Endothelial cell of umbilical vein (primary cell): ENCODE results near the gene TUBB3. TPM values are rescaled to one million over a fixed set of nuclear protein-coding genes. Genes with fewer than 3 reads are reported as not detected.

Experiments
- BruUV-seq: library from RNA; stranded (reverse); fragments of 400-500 nt; replicated peaks from 2 replicates; lab custom pipeline; 2021; lab: Mats Ljungman, UMichigan
- CTCF ChIA-PET: fragments of 300-600, 350-600 bp; sonication (Branson Sonifier 250); formaldehyde crosslinking; loops from one replicate; lab custom pipeline; 2021; ENCODE audit warnings: antibody characterized with exemption, inconsistent platforms; lab: Charles Lee
- POLR2A ChIA-PET: fragments of 300-600, 350-600 bp; sonication (Branson Sonifier 250); formaldehyde crosslinking; loops from one replicate; lab custom pipeline; 2021; ENCODE audit warnings: antibody characterized with exemption, inconsistent platforms; lab: Charles Lee
- DNase-seq: peaks from one replicate; pipeline ENCODE4 v3.0.0-alpha.2; 2011; ENCODE audit warnings: low read depth, low spot score
- FAIRE-seq: peaks from 2 replicates; lab custom pipeline; 2011; peaks lifted over from hg19 to GRCh38; lab: Jason Lieb, UNC
- H2AFZ ChIP-seq: 2 replicates; pipeline ENCODE4 v1.6.0; 2012; ENCODE audit warnings: low read depth, low read length, control low read depth, inconsistent platforms
- H3K27ac ChIP-seq: 2 replicates; pipeline ENCODE4 v1.5.1; 2011; ENCODE audit warnings: low read depth, mild to moderate bottlenecking, control low read depth, low read length, moderate library complexity; ENCODE audit not compliant: insufficient read depth
- H3K27me3 ChIP-seq, 2 experiments: 2 replicates each; pipeline versions ENCODE4 v1.6.0 to v1.6.1; 2011; ENCODE audit warnings: low read length in 2 of 2, mixed read lengths in 1 of 2; ENCODE audit not compliant: control insufficient read depth in 2 of 2, insufficient read depth in 2 of 2
- H3K36me3 ChIP-seq, 2 experiments: 2 replicates in 1 of 2; 3 replicates in 1 of 2; pipeline ENCODE4 v1.5.1; 2011; ENCODE audit warnings: low read length in 2 of 2, mild to moderate bottlenecking in 1 of 2, moderate library complexity in 1 of 2; ENCODE audit not compliant: control insufficient read depth in 2 of 2, insufficient read depth in 2 of 2; ENCODE audit errors: extremely low read depth in 1 of 2
- H3K4me1 ChIP-seq: 3 replicates; pipeline ENCODE4 v1.5.1; 2011; ENCODE audit warnings: mild to moderate bottlenecking, low read length; ENCODE audit not compliant: control insufficient read depth, insufficient read depth; ENCODE audit errors: extremely low read depth
- H3K4me2 ChIP-seq: 2 replicates; pipeline ENCODE4 v1.6.1; 2011; ENCODE audit warnings: low read length, control low read depth, mixed read lengths; ENCODE audit not compliant: insufficient read depth
- H3K4me3 ChIP-seq, 3 experiments: fragments of 200-600 bp in 1 of 3; sonication (generic), shearing (Covaris generic) in 1 of 3; replicated peaks in 1 of 3; 2 replicates each; pipeline ENCODE4 v1.5.1; 2011 to 2016; ENCODE audit warnings: control low read depth in 3 of 3, low read length in 3 of 3, mild to moderate bottlenecking in 2 of 3, inconsistent platforms in 1 of 3, low read depth in 1 of 3, moderate library complexity in 1 of 3; ENCODE audit not compliant: insufficient read depth in 1 of 3
- H3K79me2 ChIP-seq: 2 replicates; pipeline ENCODE4 v1.6.0; 2012; ENCODE audit warnings: low read length, inconsistent platforms; ENCODE audit not compliant: control insufficient read depth, insufficient read depth
- H3K9ac ChIP-seq: replicated peaks from 2 replicates; pipeline ENCODE3; 2011; ENCODE audit warnings: low read length, control low read depth; ENCODE audit not compliant: insufficient read depth; ENCODE audit errors: extremely low read depth
- H3K9me1 ChIP-seq: replicated peaks from 3 replicates; pipeline ENCODE4 v1.6.0; 2011; ENCODE audit warnings: mild to moderate bottlenecking, low read length; ENCODE audit not compliant: control insufficient read depth, insufficient read depth; ENCODE audit errors: extremely low read depth
- H3K9me3 ChIP-seq: replicated peaks from 2 replicates; pipeline ENCODE4 v1.5.1; 2012; ENCODE audit warnings: low read length, inconsistent platforms; ENCODE audit not compliant: control insufficient read depth, insufficient read depth
- H4K20me1 ChIP-seq: replicated peaks from 2 replicates; pipeline ENCODE3; 2011; ENCODE audit warnings: mild to moderate bottlenecking, low read length; ENCODE audit not compliant: control insufficient read depth, insufficient read depth; ENCODE audit errors: extremely low read depth
- EZH2 ChIP-seq: IDR thresholded peaks from 2 replicates; pipeline ENCODE4 v1.6.1; 2012; ENCODE audit warnings: borderline replicate concordance, low read depth, mild to moderate bottlenecking, moderate library complexity, low read length, inconsistent platforms; ENCODE audit not compliant: severe bottlenecking
- FOS ChIP-seq: IDR thresholded peaks from 2 replicates; pipeline ENCODE4 v1.6.1; 2011; ENCODE audit warnings: mild to moderate bottlenecking, low read length, moderate library complexity, borderline replicate concordance; ENCODE audit not compliant: insufficient read depth
- JUN ChIP-seq: IDR thresholded peaks from 2 replicates; pipeline ENCODE4 v1.6.1; 2011; ENCODE audit warnings: borderline replicate concordance, low read depth; ENCODE audit not compliant: insufficient read length, insufficient read depth
- MYC ChIP-seq: IDR thresholded peaks from one replicate; pipeline ENCODE4 v1.6.1; 2011; ENCODE audit warnings: mild to moderate bottlenecking, low read depth, low read length
- POLR2A ChIP-seq: IDR thresholded peaks from 2 replicates; pipeline ENCODE4 v1.6.1; 2012; ENCODE audit warnings: low read depth, mild to moderate bottlenecking, control low read depth, low read length
- POLR2AphosphoS5 ChIP-seq: IDR thresholded peaks from 2 replicates; pipeline ENCODE4 v1.6.1; 2012; ENCODE audit warnings: low read depth, mild to moderate bottlenecking, control low read depth, low read length, moderate library complexity; ENCODE audit not compliant: insufficient read depth
- dilution Hi-C: fragments of 300-500 bp; cut with MboI; formaldehyde crosslinking; loops from one replicate; pipeline ENCODE4 v1.15.0; 2019; ENCODE audit warnings: low sequenced_read_pairs; ENCODE audit not compliant: extremely low pct_ligation_motif_present
- intact Hi-C: fragments of 100-400 bp; cut with micrococcal nuclease; formaldehyde crosslinking; loops from one replicate; pipeline ENCODE4 v1.10.0; 2022
- polyA plus RNA-seq, 4 experiments: library from polyadenylated mRNA; depleted of rRNA in 3 of 4; stranded (reverse) in 3 of 4; unstranded in 1 of 4; fragments of >200 nt; gene quantifications; 2 replicates each; pipeline versions ENCODE4 v1.2.1 to v1.2.3, GENCODE V29; 2011 to 2012; ENCODE audit warnings: missing spikeins in 1 of 4
- total RNA-seq: library from RNA; stranded (reverse); gene quantifications from 2 replicates; pipeline ENCODE4 v1.2.3, GENCODE V29; 2021
- TF ChIP-seq, protein P1 (sequence below), 2 donors: IDR thresholded peaks; 1 replicate in 1 of 2; 2 replicates in 1 of 2; pipeline ENCODE4 v1.5.1; 2011; ENCODE audit warnings: low read length in 2 of 2, mild to moderate bottlenecking in 2 of 2, moderate library complexity in 2 of 2, control low read depth in 1 of 2, inconsistent platforms in 1 of 2, low read depth in 1 of 2; ENCODE audit not compliant: insufficient read depth in 1 of 2; ENCODE audit errors: extremely low read depth in 1 of 2

TUBB3 gene
- total and polyA plus RNA-seq, 2 donors (not counting 3 experiments of a cell fraction or from before 2014, with no cell fraction given), result 170 to 215 TPM

- peak overlapping the region; percentile 75 to 84 (median 79) for H3K4me3 ChIP-seq
- TSS peak; percentile 68 for BruUV-seq
- no peaks in the 10 kb centered on the region for H3K27me3 ChIP-seq
- peaks cover 41% of the 10 kb centered on the region for H3K4me1 ChIP-seq
- H2AFZ ChIP-seq, result no peak overlapping the region
- dilution Hi-C loops (no loop called here), intact Hi-C loops (loop anchor here (1.0 to 5.0 kb wide), 5 partner anchors 49 to 220 kb away; partner anchors contain the start of genes FANCA, SPATA2L, TCF25 and VPS9D1)
- peaks cover 2% of the 10 kb centered on the region for H3K79me2 ChIP-seq
- H3K27ac ChIP-seq, result peak overlapping the region; percentile 99
- peak overlapping the region; percentile 97 for H3K9ac ChIP-seq
- peak; percentile 88 for TF ChIP-seq FOS
- peak; percentile 50 for TF ChIP-seq JUN
- TF ChIP-seq POLR2AphosphoS5, result peak; percentile 91
- no peak for TF ChIP-seq EZH2
- TF ChIP-seq, protein P1, sequence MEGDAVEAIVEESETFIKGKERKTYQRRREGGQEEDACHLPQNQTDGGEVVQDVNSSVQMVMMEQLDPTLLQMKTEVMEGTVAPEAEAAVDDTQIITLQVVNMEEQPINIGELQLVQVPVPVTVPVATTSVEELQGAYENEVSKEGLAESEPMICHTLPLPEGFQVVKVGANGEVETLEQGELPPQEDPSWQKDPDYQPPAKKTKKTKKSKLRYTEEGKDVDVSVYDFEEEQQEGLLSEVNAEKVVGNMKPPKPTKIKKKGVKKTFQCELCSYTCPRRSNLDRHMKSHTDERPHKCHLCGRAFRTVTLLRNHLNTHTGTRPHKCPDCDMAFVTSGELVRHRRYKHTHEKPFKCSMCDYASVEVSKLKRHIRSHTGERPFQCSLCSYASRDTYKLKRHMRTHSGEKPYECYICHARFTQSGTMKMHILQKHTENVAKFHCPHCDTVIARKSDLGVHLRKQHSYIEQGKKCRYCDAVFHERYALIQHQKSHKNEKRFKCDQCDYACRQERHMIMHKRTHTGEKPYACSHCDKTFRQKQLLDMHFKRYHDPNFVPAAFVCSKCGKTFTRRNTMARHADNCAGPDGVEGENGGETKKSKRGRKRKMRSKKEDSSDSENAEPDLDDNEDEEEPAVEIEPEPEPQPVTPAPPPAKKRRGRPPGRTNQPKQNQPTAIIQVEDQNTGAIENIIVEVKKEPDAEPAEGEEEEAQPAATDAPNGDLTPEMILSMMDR (IDR thresholded peaks at IDR 0.05; ENCODE audit: extremely low read depth in 1 of 2, insufficient read depth in 1 of 2, low read depth in 1 of 2, low read length in 2 of 2), result no peak
- TF ChIP-seq MYC, result no peak
- TF ChIP-seq POLR2A, result peak; percentile 92
- no peaks in the 10 kb centered on the region for H3K9me1 ChIP-seq
- FAIRE-seq, result peak; percentile 99
- DNase-seq, result peak; percentile 91
- H4K20me1 ChIP-seq, result no peaks in the 10 kb centered on the region
- H3K9me3 ChIP-seq, result no peaks in the 10 kb centered on the region
- POLR2A ChIA-PET, result interaction anchor here (0.6 to 2.6 kb wide), 7 partner anchors 8 to 104 kb away, joined by 3 to 21 read pairs (median 3); no protein-coding TSS in a partner anchor
- peak overlapping the region; percentile 97 for H3K4me2 ChIP-seq
- no peaks in the 10 kb centered on the region for H3K36me3 ChIP-seq
- CTCF ChIA-PET, result interaction anchor here (0.9 to 2.2 kb wide), 4 partner anchors 9 to 98 kb away, joined by 4 to 24 read pairs (median 6); partner anchors contain the start of gene DBNDD1
Measured at GRCh38 chr16:89921702-89922476, 1.3 kb upstream of the TUBB3 start.
